ENCODE data around the gene LARGE2. TPM values are rescaled to one million over a fixed set of nuclear protein-coding genes. Genes with fewer than 3 reads are reported as not detected.

Gene LARGE2
- total RNA-seq, 2 donors from 2014 or later = 28.5 to 35.2 TPM

- no peak for TF ChIP-seq CTCF (conservative IDR thresholded peaks at IDR 0.05)
- no peak overlapping the region for H3K27ac ChIP-seq (ENCODE audit: low read depth, low read length)
- Mint-ChIP-seq H3K36me3 (ENCODE audit: low read depth) (peaks cover 60% of the 10 kb centered on the region), H3K27ac (no peak overlapping the region), H3K9me3 (no peaks in the 10 kb centered on the region), H3K4me3 (no peak overlapping the region), H3K4me1 (peaks cover 4% of the 10 kb centered on the region), H3K27me3 (ENCODE audit: insufficient read depth) (no peaks in the 10 kb centered on the region)
- H3K27me3 ChIP-seq (ENCODE audit: control insufficient read depth, insufficient read depth, low read length, poor library complexity, severe bottlenecking) = no peaks in the 10 kb centered on the region
- H3K36me3 ChIP-seq (ENCODE audit: control insufficient read depth, insufficient read depth, low read length) = peaks cover 44% of the 10 kb centered on the region
- no peaks in the 10 kb centered on the region for H3K9me3 ChIP-seq (ENCODE audit: control insufficient read depth, low read length)
- 93 to 98% methylated on average over 3 of the region's 3 CpGs for WGBS, 2 experiments (ENCODE audit: insufficient coverage in 1 of 2, insufficient read length in 1 of 2)
- H3K4me1 ChIP-seq (ENCODE audit: control insufficient read depth, insufficient read depth, low read length) = no peaks in the 10 kb centered on the region
- H3K4me3 ChIP-seq (ENCODE audit: low read length) = no peak overlapping the region
- H3K9ac ChIP-seq (ENCODE audit: extremely low read depth, low read length, poor library complexity, severe bottlenecking) = no peak overlapping the region
- no peak for DNase-seq
Measured at GRCh38 chr11:45948356-45948755, 25.9 kb downstream of the LARGE2 start.

- Mint-ChIP-seq H3K36me3 (ENCODE audit: low read depth) (peaks cover 57% of the 10 kb centered on the region), H3K9me3 (no peaks in the 10 kb centered on the region), H3K27me3 (ENCODE audit: insufficient read depth) (no peaks in the 10 kb centered on the region), H3K4me1 (no peaks in the 10 kb centered on the region), H3K27ac (no peak overlapping the region), H3K4me3 (no peak overlapping the region)
- no peak for TF ChIP-seq CTCF (conservative IDR thresholded peaks at IDR 0.05)
- Histone ChIP-seq H3K27me3 (ENCODE audit: control insufficient read depth, insufficient read depth, low read length, poor library complexity, severe bottlenecking) (no peaks in the 10 kb centered on the region), H3K4me3 (ENCODE audit: low read length) (no peak overlapping the region), H3K9me3 (ENCODE audit: control insufficient read depth, low read length) (no peaks in the 10 kb centered on the region), H3K9ac (ENCODE audit: extremely low read depth, low read length, poor library complexity, severe bottlenecking) (no peak overlapping the region), H3K4me1 (ENCODE audit: control insufficient read depth, insufficient read depth, low read length) (no peaks in the 10 kb centered on the region), H3K27ac (ENCODE audit: low read depth, low read length) (no peak overlapping the region), H3K36me3 (ENCODE audit: control insufficient read depth, insufficient read depth, low read length) (peaks cover 39% of the 10 kb centered on the region)
- DNase-seq = no peak
- WGBS, 2 experiments (ENCODE audit: insufficient coverage in 1 of 2, insufficient read length in 1 of 2) = 80 to 95% methylated on average over 1 of the region's 1 CpG
Measured at GRCh38 chr11:45949992-45950407, 27.5 kb downstream of the LARGE2 start.

GRCh38 chr11:45959851-45960250 lies 37.4 kb downstream of the LARGE2 start:
- WGBS, 2 experiments (ENCODE audit: insufficient coverage in 1 of 2, insufficient read length in 1 of 2) = 96 to 100% methylated on average over 1 of the region's 1 CpG
- Mint-ChIP-seq H3K4me3 (no peak overlapping the region), H3K9me3 (peaks cover 7% of the 10 kb centered on the region), H3K36me3 (ENCODE audit: low read depth) (peaks cover 36% of the 10 kb centered on the region), H3K4me1 (peaks cover 5% of the 10 kb centered on the region), H3K27ac (no peak overlapping the region), H3K27me3 (ENCODE audit: insufficient read depth) (no peaks in the 10 kb centered on the region)
- Histone ChIP-seq H3K4me1 (ENCODE audit: control insufficient read depth, insufficient read depth, low read length) (peaks cover 4% of the 10 kb centered on the region), H3K36me3 (ENCODE audit: control insufficient read depth, insufficient read depth, low read length) (peaks cover 43% of the 10 kb centered on the region), H3K9ac (ENCODE audit: extremely low read depth, low read length, poor library complexity, severe bottlenecking) (no peak overlapping the region), H3K27ac (ENCODE audit: low read depth, low read length) (no peak overlapping the region), H3K4me3 (ENCODE audit: low read length) (no peak overlapping the region), H3K27me3 (ENCODE audit: control insufficient read depth, insufficient read depth, low read length, poor library complexity, severe bottlenecking) (no peaks in the 10 kb centered on the region), H3K9me3 (ENCODE audit: control insufficient read depth, low read length) (peaks cover 8% of the 10 kb centered on the region)
- TF ChIP-seq CTCF (conservative IDR thresholded peaks at IDR 0.05) = no peak
- no peak for DNase-seq
